Measurements from ENCODE around the gene MAP2K1. TPM values are rescaled to one million over a fixed set of nuclear protein-coding genes. Genes with fewer than 3 reads are reported as not detected.

Gene MAP2K1
- total RNA-seq, 1 experiment from 2014 or later, result 56.8 TPM

- H3K4me1 ChIP-seq (ENCODE audit: insufficient read depth, low read length, poor library complexity, severe bottlenecking), result no peaks in the 10 kb centered on the region
- DNase-seq (ENCODE audit: low spot score), result no peak
- no peak for TF ChIP-seq EZH2 (IDR thresholded peaks at IDR 0.05; ENCODE audit: borderline replicate concordance, low read depth, low read length, poor library complexity, severe bottlenecking)
- no peak for TF ChIP-seq CTCF (conservative IDR thresholded peaks at IDR 0.05; ENCODE audit: low read depth, low read length)
- H3K9me3 ChIP-seq (ENCODE audit: low read depth, low read length, poor library complexity, severe bottlenecking), result no peaks in the 10 kb centered on the region
- intact Hi-C loops (cut with micrococcal nuclease; ENCODE audit: unreplicated experiment), result no loop called here
- no TSS peak for BruUV-seq (replicated peaks)
- H3K4me3 ChIP-seq (ENCODE audit: low read depth, low read length, poor library complexity, severe bottlenecking), result no peak overlapping the region
- H3K27me3 ChIP-seq (replicated peaks; ENCODE audit: insufficient read depth, low read depth, low read length, poor library complexity), result no peaks in the 10 kb centered on the region
- H3K27ac ChIP-seq (ENCODE audit: low read depth, low read length, poor library complexity, severe bottlenecking), result no peak overlapping the region
- no peaks in the 10 kb centered on the region for H3K36me3 ChIP-seq (ENCODE audit: insufficient read depth, low read length, poor library complexity, severe bottlenecking)
- CTCF ChIA-PET, result interaction anchor here (0.6 kb wide), 1 partner anchor 612 kb away, joined by 4 read pairs; no protein-coding TSS in a partner anchor
- POLR2A ChIA-PET (ENCODE audit: low non-redundant PET), result no interaction called here
Observed at GRCh38 chr15:66474963-66475362, 88.3 kb downstream of the MAP2K1 start.

GRCh38 chr15:66476535-66476934 is 89.8 kb downstream of the MAP2K1 start:
- no peaks in the 10 kb centered on the region for H3K9me3 ChIP-seq (ENCODE audit: low read depth, low read length, poor library complexity, severe bottlenecking)
- TF ChIP-seq EZH2 (IDR thresholded peaks at IDR 0.05; ENCODE audit: borderline replicate concordance, low read depth, low read length, poor library complexity, severe bottlenecking), result no peak
- TF ChIP-seq CTCF (conservative IDR thresholded peaks at IDR 0.05; ENCODE audit: low read depth, low read length), result no peak
- no peak for DNase-seq (ENCODE audit: low spot score)
- CTCF ChIA-PET, result no interaction called here
- no peaks in the 10 kb centered on the region for H3K36me3 ChIP-seq (ENCODE audit: insufficient read depth, low read length, poor library complexity, severe bottlenecking)
- H3K4me1 ChIP-seq (ENCODE audit: insufficient read depth, low read length, poor library complexity, severe bottlenecking), result no peaks in the 10 kb centered on the region
- intact Hi-C loops (cut with micrococcal nuclease; ENCODE audit: unreplicated experiment), result no loop called here
- H3K27ac ChIP-seq (ENCODE audit: low read depth, low read length, poor library complexity, severe bottlenecking), result no peak overlapping the region
- no peak overlapping the region for H3K4me3 ChIP-seq (ENCODE audit: low read depth, low read length, poor library complexity, severe bottlenecking)
- no TSS peak for BruUV-seq (replicated peaks)
- no peaks in the 10 kb centered on the region for H3K27me3 ChIP-seq (replicated peaks; ENCODE audit: insufficient read depth, low read depth, low read length, poor library complexity)
- POLR2A ChIA-PET (ENCODE audit: low non-redundant PET), result no interaction called here

- intact Hi-C loops (cut with micrococcal nuclease; ENCODE audit: unreplicated experiment), result no loop called here
- H3K36me3 ChIP-seq (ENCODE audit: insufficient read depth, low read length, poor library complexity, severe bottlenecking), result no peaks in the 10 kb centered on the region
- CTCF ChIA-PET, result no interaction called here
- BruUV-seq (replicated peaks), result no TSS peak
- H3K9me3 ChIP-seq (ENCODE audit: low read depth, low read length, poor library complexity, severe bottlenecking), result no peaks in the 10 kb centered on the region
- DNase-seq (ENCODE audit: low spot score), result no peak
- no peaks in the 10 kb centered on the region for H3K4me1 ChIP-seq (ENCODE audit: insufficient read depth, low read length, poor library complexity, severe bottlenecking)
- H3K27me3 ChIP-seq (replicated peaks; ENCODE audit: insufficient read depth, low read depth, low read length, poor library complexity), result no peaks in the 10 kb centered on the region
- no peak overlapping the region for H3K27ac ChIP-seq (ENCODE audit: low read depth, low read length, poor library complexity, severe bottlenecking)
- no peak overlapping the region for H3K4me3 ChIP-seq (ENCODE audit: low read depth, low read length, poor library complexity, severe bottlenecking)
- POLR2A ChIA-PET (ENCODE audit: low non-redundant PET), result no interaction called here
- TF ChIP-seq CTCF (conservative IDR thresholded peaks at IDR 0.05; ENCODE audit: low read depth, low read length) (no peak), EZH2 (IDR thresholded peaks at IDR 0.05; ENCODE audit: borderline replicate concordance, low read depth, low read length, poor library complexity, severe bottlenecking) (no peak)
Observed at GRCh38 chr15:66477011-66477410, 90.3 kb downstream of the MAP2K1 start.

Measured in A673 (cell line).